Kidney (tissue), 14 donors: ENCODE data around the gene CTDSP2. TPM values are rescaled to one million over a fixed set of nuclear protein-coding genes. Genes with fewer than 3 reads are reported as not detected.
A peak's percentile ranks its signal among the peaks of the same experiment; 100 is the strongest.

Experiments used
- DNase-seq, 5 donors: peaks; one replicate each; pipeline ENCODE4 v3.0.0-alpha.2; 2013 to 2020
- FAIRE-seq: peaks from 2 replicates; lab custom pipeline; 2012; peaks lifted over from hg19 to GRCh38; lab: Jason Lieb, UNC
- H3K27ac ChIP-seq, 2 donors: one replicate each; pipeline ENCODE4 v1.7.0; 2013; ENCODE audit warnings: low read depth in 2 of 2, low read length in 2 of 2, inconsistent platforms in 1 of 2
- H3K27me3 ChIP-seq: one replicate; pipeline ENCODE4 v1.7.1; 2013; ENCODE audit warnings: low read length, inconsistent platforms; ENCODE audit not compliant: control insufficient read depth, insufficient read depth
- H3K36me3 ChIP-seq, 3 donors: one replicate each; pipeline versions ENCODE4 v1.7.0 to v1.7.1; 2013; ENCODE audit warnings: low read length in 3 of 3, control low read depth in 1 of 3, inconsistent platforms in 1 of 3; ENCODE audit not compliant: insufficient read depth in 3 of 3, control insufficient read depth in 2 of 3
- H3K4me1 ChIP-seq, 3 donors: one replicate each; pipeline versions ENCODE4 v1.7.0 to v1.7.1; 2013; ENCODE audit warnings: low read length in 3 of 3, inconsistent platforms in 1 of 3, low read depth in 1 of 3; ENCODE audit not compliant: control insufficient read depth in 2 of 3, insufficient read depth in 2 of 3
- H3K4me3 ChIP-seq, 3 donors: one replicate each; pipeline versions ENCODE4 v1.7.0 to v1.8.1; 2013; ENCODE audit warnings: low read length in 3 of 3, control low read depth in 1 of 3, inconsistent platforms in 1 of 3
- H3K9ac ChIP-seq, 3 donors: one replicate each; pipeline versions ENCODE4 v1.7.0 to v1.7.1; 2013; ENCODE audit warnings: low read length in 3 of 3, control low read depth in 1 of 3, inconsistent platforms in 1 of 3
- H3K9me3 ChIP-seq, 3 donors: one replicate each; pipeline versions ENCODE4 v1.7.0 to v1.7.1; 2013; ENCODE audit warnings: low read length in 3 of 3, control low read depth in 1 of 3, inconsistent platforms in 1 of 3; ENCODE audit not compliant: control insufficient read depth in 2 of 3, insufficient read depth in 1 of 3
- intact Hi-C: fragments of 100-400 bp; cut with DNase I; formaldehyde crosslinking; loops from one replicate; pipeline ENCODE4 v1.11.1; 2022
- polyA plus RNA-seq: library from polyadenylated mRNA; stranded (reverse); fragments of 350-450 nt; fragmentation: Illumina TruSeq; extraction: RNeasy Lipid Tissue Mini Kit (QIAGEN cat#74804); gene quantifications from one replicate; pipeline ENCODE4 v1.2.3, GENCODE V29; 2014; ENCODE audit warnings: low read depth, low replicate concordance; ENCODE audit not compliant: insufficient read depth
- total RNA-seq: library from RNA; stranded (reverse); fragmentation: NEBNext Ultra II Directional; extraction: Animal tissue kit (Norgen Biotek cat#: 25700); gene quantifications from one replicate; pipeline ENCODE4 v1.2.1, GENCODE V29; 2021
- TF ChIP-seq, protein P1 (sequence below): IDR thresholded peaks from 3 replicates; pipeline ENCODE4 v1.5.1; 2012; ENCODE audit warnings: mild to moderate bottlenecking, moderate library complexity, borderline replicate concordance; ENCODE audit not compliant: insufficient read depth; ENCODE audit errors: extremely low read depth
- donor health status: control.
- donor health status: control.
- donor health status: control.
- donor health status: control.
- donor health status: control.
- donor health status: DM: yes; HTN: yes; CAD: no.
- donor health status: Normal renal cell carcinoma (clear cell type).

CTDSP2 gene
- total and polyA plus RNA-seq, 2 donors from 2014 or later: 46.0 to 198 TPM

DNA sequence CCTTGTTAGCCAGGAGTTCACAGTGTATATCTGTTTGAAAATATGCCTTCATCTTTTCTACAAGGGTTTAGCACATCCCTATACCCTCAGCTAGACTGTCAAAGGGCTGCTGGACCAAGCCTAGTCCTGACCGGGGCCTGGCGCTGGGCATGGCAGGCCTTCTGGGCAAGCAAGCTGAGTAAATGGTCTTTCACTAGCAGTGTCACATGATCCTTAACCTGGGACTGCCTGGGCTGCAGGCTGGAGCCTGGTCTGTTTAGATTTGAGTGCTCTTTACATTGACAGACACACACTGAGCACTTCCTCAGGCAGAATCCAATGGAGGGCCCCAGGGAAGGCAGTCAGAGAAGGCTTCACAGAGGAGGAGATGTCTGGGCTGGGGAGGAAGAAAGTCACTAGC, 21.1 kb downstream of the CTDSP2 start:
- Histone ChIP-seq H3K36me3 (peaks cover 36 to 75% (median 66%) of the 10 kb centered on the region in 3 donors), H3K4me3 (no peak overlapping the region), H3K9me3 (no peaks in the 10 kb centered on the region), H3K27me3 (no peaks in the 10 kb centered on the region), H3K9ac (no peak overlapping the region), H3K27ac (no peak overlapping the region), H3K4me1 (peaks cover 0 to 17% (median 0%) of the 10 kb centered on the region in 3 donors)
- TF ChIP-seq, protein P1, sequence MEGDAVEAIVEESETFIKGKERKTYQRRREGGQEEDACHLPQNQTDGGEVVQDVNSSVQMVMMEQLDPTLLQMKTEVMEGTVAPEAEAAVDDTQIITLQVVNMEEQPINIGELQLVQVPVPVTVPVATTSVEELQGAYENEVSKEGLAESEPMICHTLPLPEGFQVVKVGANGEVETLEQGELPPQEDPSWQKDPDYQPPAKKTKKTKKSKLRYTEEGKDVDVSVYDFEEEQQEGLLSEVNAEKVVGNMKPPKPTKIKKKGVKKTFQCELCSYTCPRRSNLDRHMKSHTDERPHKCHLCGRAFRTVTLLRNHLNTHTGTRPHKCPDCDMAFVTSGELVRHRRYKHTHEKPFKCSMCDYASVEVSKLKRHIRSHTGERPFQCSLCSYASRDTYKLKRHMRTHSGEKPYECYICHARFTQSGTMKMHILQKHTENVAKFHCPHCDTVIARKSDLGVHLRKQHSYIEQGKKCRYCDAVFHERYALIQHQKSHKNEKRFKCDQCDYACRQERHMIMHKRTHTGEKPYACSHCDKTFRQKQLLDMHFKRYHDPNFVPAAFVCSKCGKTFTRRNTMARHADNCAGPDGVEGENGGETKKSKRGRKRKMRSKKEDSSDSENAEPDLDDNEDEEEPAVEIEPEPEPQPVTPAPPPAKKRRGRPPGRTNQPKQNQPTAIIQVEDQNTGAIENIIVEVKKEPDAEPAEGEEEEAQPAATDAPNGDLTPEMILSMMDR: no peak
- no peak for DNase-seq
- FAIRE-seq: no peak
- intact Hi-C loops: no loop called here

DNA sequence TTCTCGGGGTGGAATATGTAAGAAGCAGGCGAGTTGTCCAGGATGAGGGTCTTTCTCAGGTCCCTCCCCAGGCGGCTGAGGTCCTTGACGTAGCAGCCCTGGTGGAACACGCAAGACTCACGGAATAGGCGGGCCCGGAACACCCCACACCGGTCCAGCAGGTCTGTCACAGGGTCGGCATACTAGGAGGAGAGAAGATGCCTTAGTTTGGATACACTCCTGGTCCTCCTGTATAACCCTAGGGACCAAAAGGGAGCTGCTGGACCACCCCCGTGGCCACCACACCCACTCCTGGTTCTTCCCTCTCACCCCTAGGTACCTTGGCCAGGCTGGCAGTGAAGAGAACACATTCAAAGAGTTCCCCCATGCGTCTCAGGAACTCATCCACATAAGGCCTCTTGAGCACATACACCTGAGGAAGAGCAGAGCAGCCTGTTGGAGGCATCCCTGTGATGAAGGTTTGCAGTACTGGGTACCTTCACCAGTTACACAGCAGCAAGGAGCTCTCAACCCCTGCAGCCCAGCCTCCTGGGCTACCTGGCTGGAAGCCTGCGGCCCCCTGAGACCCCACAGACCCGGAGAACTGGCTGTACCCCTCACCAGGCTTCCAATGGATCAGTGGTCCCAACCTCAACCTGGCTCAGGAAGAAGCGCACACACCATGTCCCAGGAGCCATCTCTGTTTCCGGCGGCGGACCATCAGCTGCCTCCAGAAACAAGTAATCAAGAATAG, 22.5 kb downstream of the CTDSP2 start:
- DNase-seq (no peak), FAIRE-seq (no peak)
- intact Hi-C loops: no loop called here
- no peaks in the 10 kb centered on the region for H3K9me3 ChIP-seq
- no peak overlapping the region for H3K9ac ChIP-seq
- H3K27me3 ChIP-seq: no peaks in the 10 kb centered on the region
- H3K4me3 ChIP-seq: no peak overlapping the region
- peaks cover 0 to 7% (median 0%) of the 10 kb centered on the region in 3 donors for H3K4me1 ChIP-seq
- no peak overlapping the region for H3K27ac ChIP-seq
- H3K36me3 ChIP-seq: peaks cover 36 to 72% (median 62%) of the 10 kb centered on the region in 3 donors
- TF ChIP-seq, protein P1: no peak

DNA sequence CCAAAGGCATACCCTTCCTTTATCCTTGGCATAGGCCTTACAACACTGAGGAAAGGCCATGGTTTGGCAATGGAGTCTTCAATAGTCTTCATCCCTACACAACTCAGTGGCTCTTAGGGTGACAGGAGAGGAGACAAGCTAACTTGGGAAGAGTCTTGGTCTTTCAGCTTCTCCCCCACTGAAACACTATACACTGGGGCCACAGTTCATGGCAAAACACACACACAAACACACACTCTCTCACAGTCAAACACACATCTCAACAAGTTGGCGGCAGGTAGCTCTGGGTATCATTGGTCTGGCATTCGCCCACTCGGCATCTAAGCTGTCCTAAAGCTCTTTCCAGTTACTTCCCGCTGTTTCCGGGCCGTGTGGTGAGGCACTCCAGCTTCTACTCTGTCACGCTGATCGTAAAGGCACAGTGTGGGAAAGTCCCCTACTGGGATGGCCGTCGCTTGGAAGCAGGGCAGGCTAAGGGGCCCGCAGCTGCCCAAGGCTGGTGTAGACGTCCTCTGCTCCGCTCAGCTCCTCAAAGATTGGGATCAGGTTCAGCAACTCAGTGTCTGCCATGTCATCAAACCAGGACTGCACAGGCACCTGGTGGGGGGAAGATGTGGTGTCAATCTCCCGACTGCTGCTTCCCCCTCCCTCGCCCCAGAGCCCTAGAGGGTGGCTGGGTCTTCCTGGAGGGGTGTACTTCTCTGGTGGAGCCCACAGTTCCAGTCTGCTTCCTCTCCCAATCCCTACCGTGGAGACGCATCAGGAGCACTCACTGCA, 23.2 kb downstream of the CTDSP2 start:
- peak in 1 of 5 donors; percentile 29 for DNase-seq
- intact Hi-C loops: no loop called here
- Histone ChIP-seq H3K27me3 (no peaks in the 10 kb centered on the region), H3K9ac (no peak overlapping the region), H3K27ac (no peak overlapping the region), H3K4me1 (peaks cover 0 to 5% (median 0%) of the 10 kb centered on the region in 3 donors), H3K9me3 (no peaks in the 10 kb centered on the region), H3K4me3 (no peak overlapping the region), H3K36me3 (peaks cover 33 to 72% (median 59%) of the 10 kb centered on the region in 3 donors)
- TF ChIP-seq, protein P1: no peak
- no peak for FAIRE-seq
